Fibroblast of lung (primary cell): ENCODE measurements around the gene GPR25. TPM values are rescaled to one million over a fixed set of nuclear protein-coding genes. Genes with fewer than 3 reads are reported as not detected.

Experiments
- DNase-seq, 2 donors: peaks; one replicate each; pipeline versions ENCODE4 v3.0.0 to v3.0.0-alpha.2; 2010; ENCODE audit warnings: low read depth in 2 of 2
- H2AFZ ChIP-seq: 2 replicates; pipeline ENCODE4 v1.5.1; 2012; ENCODE audit warnings: low read length, control low read depth, inconsistent platforms
- H3K27ac ChIP-seq: 2 replicates; pipeline ENCODE4 v1.5.1; 2011; ENCODE audit warnings: low read length, control low read depth; ENCODE audit not compliant: insufficient read depth
- H3K27me3 ChIP-seq: 2 replicates; pipeline ENCODE4 v1.5.1; 2011; ENCODE audit warnings: mild to moderate bottlenecking, low read length; ENCODE audit not compliant: control insufficient read depth, insufficient read depth
- H3K36me3 ChIP-seq: 2 replicates; pipeline ENCODE4 v1.5.1; 2011; ENCODE audit warnings: low read length; ENCODE audit not compliant: control insufficient read depth, insufficient read depth
- H3K4me1 ChIP-seq: 2 replicates; pipeline ENCODE4 v1.5.1; 2011; ENCODE audit warnings: low read length; ENCODE audit not compliant: control insufficient read depth, insufficient read depth; ENCODE audit errors: extremely low read depth
- H3K4me2 ChIP-seq: 2 replicates; pipeline ENCODE4 v1.5.1; 2011; ENCODE audit warnings: low read length, control low read depth; ENCODE audit not compliant: insufficient read depth; ENCODE audit errors: extremely low read depth
- H3K4me3 ChIP-seq, 4 experiments: fragments of 200-600 bp in 1 of 4; sonication (generic) in 1 of 4; replicated peaks in 1 of 4; 2 replicates each; pipeline ENCODE4 v1.5.1; 2011 to 2016; ENCODE audit warnings: low read length in 4 of 4, low read depth in 3 of 4, mild to moderate bottlenecking in 3 of 4, control low read depth in 2 of 4, inconsistent platforms in 1 of 4, mixed read lengths in 1 of 4; ENCODE audit not compliant: insufficient read depth in 1 of 4; ENCODE audit errors: control extremely low read depth in 1 of 4
- H3K79me2 ChIP-seq: 2 replicates; pipeline ENCODE4 v1.5.1; 2012; ENCODE audit warnings: mild to moderate bottlenecking, low read length, inconsistent platforms; ENCODE audit not compliant: control insufficient read depth, insufficient read depth
- H3K9ac ChIP-seq: 2 replicates; pipeline ENCODE4 v1.5.1; 2011; ENCODE audit warnings: mild to moderate bottlenecking, low read length, control low read depth; ENCODE audit not compliant: insufficient read depth
- H3K9me3 ChIP-seq: 2 replicates; pipeline ENCODE4 v1.5.1; 2012; ENCODE audit warnings: low read depth, low read length; ENCODE audit not compliant: control insufficient read depth, insufficient read depth
- H4K20me1 ChIP-seq: 2 replicates; pipeline ENCODE4 v1.5.1; 2011; ENCODE audit warnings: low read length; ENCODE audit not compliant: control insufficient read depth, insufficient read depth; ENCODE audit errors: extremely low read depth
- EZH2 ChIP-seq: IDR thresholded peaks from 2 replicates; pipeline ENCODE4 v1.5.1; 2012; ENCODE audit warnings: low read length, control low read depth, mild to moderate bottlenecking; ENCODE audit errors: missing control alignments
- polyA plus RNA-seq, 2 donors: library from polyadenylated mRNA; depleted of rRNA in 1 of 2; stranded (reverse) in 1 of 2; unstranded in 1 of 2; fragments of >200 nt; gene quantifications; 2 replicates each; pipeline ENCODE4 v1.2.1, GENCODE V29; 2011 to 2012; ENCODE audit warnings: missing spikeins in 1 of 2
- total RNA-seq: library from RNA; depleted of rRNA; stranded (reverse); fragments of >200 nt; gene quantifications from 2 replicates; pipeline ENCODE4 v1.2.1, GENCODE V29; 2014
- TF ChIP-seq, protein P1 (sequence below), 2 donors: IDR thresholded peaks in 1 of 2; conservative IDR thresholded peaks in 1 of 2; 1 replicate in 1 of 2; 2 replicates in 1 of 2; pipeline ENCODE4 v1.5.1; 2011 to 2012; ENCODE audit warnings: low read length in 2 of 2, control low read depth in 1 of 2, inconsistent platforms in 1 of 2, low read depth in 1 of 2, mild to moderate bottlenecking in 1 of 2

The GPR25 gene
- total and polyA plus RNA-seq, 2 donors (not counting 1 experiment from before 2014, with no cell fraction given), result not detected

DNA sequence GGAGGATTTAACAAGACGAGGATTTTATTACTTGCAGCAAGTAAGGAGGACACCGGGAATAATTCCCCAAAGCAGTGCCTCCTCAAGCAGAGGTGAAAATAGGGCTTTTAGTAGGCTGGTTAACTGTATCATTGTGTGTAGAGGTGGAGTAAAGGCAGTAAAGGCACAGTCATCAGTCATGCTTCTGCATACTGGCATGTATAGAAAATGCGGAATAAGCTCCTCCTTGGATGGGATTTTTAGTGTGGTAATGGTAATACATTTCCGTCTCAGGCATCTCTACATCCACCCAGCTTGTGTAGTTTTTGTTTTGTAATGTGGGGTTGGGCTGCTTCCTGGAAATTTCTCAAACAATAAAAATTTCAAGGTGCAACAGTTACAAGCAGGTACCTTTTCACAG lies 27.4 kb upstream of the GPR25 start:
- Histone ChIP-seq H3K9me3 (no peaks in the 10 kb centered on the region), H3K4me1 (no peaks in the 10 kb centered on the region), H2AFZ (no peak overlapping the region), H3K27ac (no peak overlapping the region), H3K4me2 (no peak overlapping the region), H3K79me2 (no peaks in the 10 kb centered on the region), H4K20me1 (no peaks in the 10 kb centered on the region), H3K27me3 (no peaks in the 10 kb centered on the region), H3K36me3 (peaks cover 14% of the 10 kb centered on the region), H3K9ac (no peak overlapping the region), H3K4me3 (no peak overlapping the region)
- no peak for TF ChIP-seq EZH2
- TF ChIP-seq, protein P1, sequence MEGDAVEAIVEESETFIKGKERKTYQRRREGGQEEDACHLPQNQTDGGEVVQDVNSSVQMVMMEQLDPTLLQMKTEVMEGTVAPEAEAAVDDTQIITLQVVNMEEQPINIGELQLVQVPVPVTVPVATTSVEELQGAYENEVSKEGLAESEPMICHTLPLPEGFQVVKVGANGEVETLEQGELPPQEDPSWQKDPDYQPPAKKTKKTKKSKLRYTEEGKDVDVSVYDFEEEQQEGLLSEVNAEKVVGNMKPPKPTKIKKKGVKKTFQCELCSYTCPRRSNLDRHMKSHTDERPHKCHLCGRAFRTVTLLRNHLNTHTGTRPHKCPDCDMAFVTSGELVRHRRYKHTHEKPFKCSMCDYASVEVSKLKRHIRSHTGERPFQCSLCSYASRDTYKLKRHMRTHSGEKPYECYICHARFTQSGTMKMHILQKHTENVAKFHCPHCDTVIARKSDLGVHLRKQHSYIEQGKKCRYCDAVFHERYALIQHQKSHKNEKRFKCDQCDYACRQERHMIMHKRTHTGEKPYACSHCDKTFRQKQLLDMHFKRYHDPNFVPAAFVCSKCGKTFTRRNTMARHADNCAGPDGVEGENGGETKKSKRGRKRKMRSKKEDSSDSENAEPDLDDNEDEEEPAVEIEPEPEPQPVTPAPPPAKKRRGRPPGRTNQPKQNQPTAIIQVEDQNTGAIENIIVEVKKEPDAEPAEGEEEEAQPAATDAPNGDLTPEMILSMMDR (conservative IDR thresholded peaks at IDR 0.05 in 1 of 2, IDR thresholded peaks at IDR 0.05 in 1 of 2; ENCODE audit: low read depth in 1 of 2, low read length in 2 of 2), result no peak
- no peak for DNase-seq

DNA sequence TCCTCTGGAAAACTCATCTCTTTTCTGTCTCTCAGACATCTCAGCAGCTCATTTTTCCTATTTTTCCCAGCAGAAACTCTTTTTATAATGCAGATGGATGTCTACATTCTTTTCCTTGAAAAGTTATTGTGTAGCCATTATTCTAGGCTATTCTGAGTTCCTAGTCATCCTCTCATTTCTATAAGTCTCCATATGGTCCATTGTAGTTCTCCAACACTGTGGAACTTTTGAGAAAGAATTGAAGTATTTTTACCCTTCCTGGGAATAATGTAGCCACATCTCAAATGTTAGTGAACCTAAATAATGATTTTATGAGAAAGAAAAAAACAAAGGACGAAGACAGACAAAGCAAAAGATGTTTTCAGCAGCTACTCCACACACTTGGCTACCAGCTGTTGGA lies 26.4 kb upstream of the GPR25 start:
- no peaks in the 10 kb centered on the region for H3K4me1 ChIP-seq
- H3K27ac ChIP-seq, result no peak overlapping the region
- no peak overlapping the region for H3K4me2 ChIP-seq
- H3K9ac ChIP-seq, result no peak overlapping the region
- no peaks in the 10 kb centered on the region for H3K9me3 ChIP-seq
- peaks cover 14% of the 10 kb centered on the region for H3K36me3 ChIP-seq
- no peaks in the 10 kb centered on the region for H4K20me1 ChIP-seq
- H3K79me2 ChIP-seq, result no peaks in the 10 kb centered on the region
- no peak overlapping the region for H2AFZ ChIP-seq
- no peaks in the 10 kb centered on the region for H3K27me3 ChIP-seq
- no peak overlapping the region for H3K4me3 ChIP-seq
- TF ChIP-seq, protein P1 (conservative IDR thresholded peaks at IDR 0.05 in 1 of 2, IDR thresholded peaks at IDR 0.05 in 1 of 2; ENCODE audit: low read depth in 1 of 2, low read length in 2 of 2), result no peak
- TF ChIP-seq EZH2, result no peak
- DNase-seq, result no peak

DNA sequence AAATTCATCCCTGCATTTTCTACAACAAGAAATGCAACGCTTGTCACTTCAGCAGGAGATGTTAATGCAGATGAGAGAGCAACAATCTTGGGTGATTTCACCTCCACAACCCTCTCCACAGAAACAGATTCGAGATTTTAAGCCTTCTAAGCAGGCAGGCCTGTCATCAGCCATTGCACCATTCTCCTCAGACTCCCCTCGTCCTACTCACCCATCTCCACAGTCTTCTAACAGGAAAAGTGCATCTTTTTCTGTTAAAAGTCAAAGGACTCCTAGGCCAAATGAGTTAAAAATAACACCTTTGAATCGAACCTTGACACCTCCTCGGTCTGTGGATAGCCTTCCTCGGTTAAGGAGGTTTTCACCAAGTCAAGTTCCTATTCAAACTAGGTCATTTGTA lies 23.4 kb upstream of the GPR25 start:
- Histone ChIP-seq H4K20me1 (no peaks in the 10 kb centered on the region), H3K4me3 (no peak overlapping the region), H3K9me3 (no peaks in the 10 kb centered on the region), H3K4me2 (no peak overlapping the region), H2AFZ (no peak overlapping the region), H3K9ac (no peak overlapping the region), H3K4me1 (no peaks in the 10 kb centered on the region), H3K27ac (no peak overlapping the region), H3K27me3 (no peaks in the 10 kb centered on the region), H3K36me3 (peaks cover 14% of the 10 kb centered on the region), H3K79me2 (no peaks in the 10 kb centered on the region)
- no peak for DNase-seq
- TF ChIP-seq EZH2, result no peak
- TF ChIP-seq, protein P1 (conservative IDR thresholded peaks at IDR 0.05 in 1 of 2, IDR thresholded peaks at IDR 0.05 in 1 of 2; ENCODE audit: low read depth in 1 of 2, low read length in 2 of 2), result no peak
